IPS-18a (cell line): Measurements from ENCODE around the gene BCCIP.
A peak's percentile ranks its signal among the peaks of the same experiment; 100 is the strongest.

ENCODE experiments used
- H3K27ac ChIP-seq: one replicate; pipeline ENCODE4 v1.5.1; 2013; ENCODE audit warnings: low read length
- H3K27me3 ChIP-seq: one replicate; pipeline ENCODE4 v1.6.1; 2013; ENCODE audit warnings: mild to moderate bottlenecking, low read length; ENCODE audit not compliant: control insufficient read depth, insufficient read depth
- H3K36me3 ChIP-seq: one replicate; pipeline ENCODE4 v1.6.1; 2013; ENCODE audit warnings: low read depth, low read length; ENCODE audit not compliant: control insufficient read depth
- H3K4me1 ChIP-seq: one replicate; pipeline ENCODE4 v1.6.1; 2013; ENCODE audit warnings: low read depth, low read length; ENCODE audit not compliant: control insufficient read depth
- H3K4me3 ChIP-seq: one replicate; pipeline ENCODE4 v1.5.1; 2013; ENCODE audit warnings: low read length
- H3K9ac ChIP-seq: one replicate; pipeline ENCODE4 v1.6.1; 2013; ENCODE audit warnings: mild to moderate bottlenecking, low read length, moderate library complexity
- H3K9me3 ChIP-seq: one replicate; pipeline ENCODE4 v1.6.1; 2013; ENCODE audit warnings: low read depth, low read length; ENCODE audit not compliant: control insufficient read depth

BCCIP gene

GRCh38 chr10:125880719-125881118, 57.4 kb downstream of the BCCIP start:
- H3K9me3 ChIP-seq: peaks cover 10% of the 10 kb centered on the region
- no peak overlapping the region for H3K27ac ChIP-seq
- no peaks in the 10 kb centered on the region for H3K27me3 ChIP-seq
- peaks cover 5% of the 10 kb centered on the region for H3K36me3 ChIP-seq
- H3K4me3 ChIP-seq: peak overlapping the region; percentile 36
- H3K4me1 ChIP-seq: peaks cover 32% of the 10 kb centered on the region
- H3K9ac ChIP-seq: peak overlapping the region; percentile 14

GRCh38 chr10:125881192-125881591, 57.8 kb downstream of the BCCIP start, which contains the start of gene DHX32:
Gene DHX32 (minus strand): TSS chr10:125881292. CDS start chr10:125880824, 468 bp downstream.
- H3K27ac ChIP-seq: no peak within 1 kb of the TSS
- H3K9ac ChIP-seq: peak within 1 kb of the TSS; percentile 14
- peaks cover 5% of the 10 kb centered on the region for H3K36me3 ChIP-seq
- peaks cover 7% of the 10 kb centered on the region for H3K9me3 ChIP-seq
- peaks cover 32% of the 10 kb centered on the region for H3K4me1 ChIP-seq
- no peaks in the 10 kb centered on the region for H3K27me3 ChIP-seq
- H3K4me3 ChIP-seq: peak within 1 kb of the TSS; percentile 36

- Histone ChIP-seq H3K36me3 (no peaks in the 10 kb centered on the region), H3K4me1 (peaks cover 32% of the 10 kb centered on the region), H3K4me3 (no peak overlapping the region), H3K9ac (no peak overlapping the region), H3K9me3 (no peaks in the 10 kb centered on the region), H3K27me3 (no peaks in the 10 kb centered on the region), H3K27ac (no peak overlapping the region)
Observed at GRCh38 chr10:125882596-125882995, 59.2 kb downstream of the BCCIP start.

- peaks cover 32% of the 10 kb centered on the region for H3K4me1 ChIP-seq
- no peaks in the 10 kb centered on the region for H3K27me3 ChIP-seq
- H3K9me3 ChIP-seq: no peaks in the 10 kb centered on the region
- no peak overlapping the region for H3K9ac ChIP-seq
- H3K4me3 ChIP-seq: no peak overlapping the region
- H3K27ac ChIP-seq: no peak overlapping the region
- no peaks in the 10 kb centered on the region for H3K36me3 ChIP-seq
Observed at GRCh38 chr10:125883211-125883610, 59.9 kb downstream of the BCCIP start.
